GM23248 (cell line): ENCODE measurements around the gene ABCC1. TPM values are rescaled to one million over a fixed set of nuclear protein-coding genes. Genes with fewer than 3 reads are reported as not detected.

Experiments used
- DNase-seq: peaks from one replicate; pipeline ENCODE4 v3.0.0-alpha.2; 2015
- H2AFZ ChIP-seq: fragments of 200-600 bp; sonication (generic); 2 replicates; pipeline ENCODE4 v1.6.1; 2016; ENCODE audit warnings: antibody characterized with exemption
- H3F3A ChIP-seq: fragments of 200-600 bp; sonication (generic); 2 replicates; pipeline ENCODE4 v1.6.1; 2016; ENCODE audit warnings: mild to moderate bottlenecking, antibody characterized with exemption, mixed run types; ENCODE audit not compliant: insufficient read depth
- H3K27ac ChIP-seq: fragments of 200-600 bp; sonication (generic); 2 replicates; pipeline ENCODE4 v1.5.1; 2016; ENCODE audit warnings: mild to moderate bottlenecking
- H3K27me3 ChIP-seq: fragments of 200-600 bp; sonication (generic); replicated peaks from 2 replicates; pipeline ENCODE4 v1.6.1; 2016; ENCODE audit warnings: mild to moderate bottlenecking; ENCODE audit not compliant: insufficient read depth
- H3K36me3 ChIP-seq: fragments of 200-600 bp; sonication (generic); 2 replicates; pipeline ENCODE4 v1.6.1; 2016; ENCODE audit warnings: low read depth, mild to moderate bottlenecking
- H3K4me1 ChIP-seq: fragments of 200-600 bp; sonication (generic); 2 replicates; pipeline ENCODE4 v1.6.1; 2016; ENCODE audit warnings: mild to moderate bottlenecking; ENCODE audit not compliant: insufficient read depth
- H3K4me2 ChIP-seq: fragments of 200-600 bp; sonication (generic); one replicate; pipeline ENCODE4 v1.6.1; 2016; ENCODE audit warnings: mild to moderate bottlenecking; ENCODE audit not compliant: unreplicated experiment
- H3K4me3 ChIP-seq: fragments of 200-600 bp; sonication (generic); 2 replicates; pipeline ENCODE4 v1.5.1; 2016; ENCODE audit warnings: mild to moderate bottlenecking
- H3K79me2 ChIP-seq: fragments of 200-600 bp; sonication (generic); 2 replicates; pipeline ENCODE4 v1.6.1; 2016; ENCODE audit warnings: mild to moderate bottlenecking; ENCODE audit not compliant: insufficient read depth
- H3K9ac ChIP-seq: fragments of 200-600 bp; sonication (generic); 2 replicates; pipeline ENCODE4 v1.6.1; 2016; ENCODE audit warnings: mild to moderate bottlenecking
- H3K9me2 ChIP-seq: fragments of 200-600 bp; sonication (generic); 2 replicates; pipeline ENCODE4 v1.6.1; 2016; ENCODE audit warnings: mixed run types, mild to moderate bottlenecking, moderate library complexity; ENCODE audit not compliant: insufficient read depth
- H3K9me3 ChIP-seq: fragments of 200-600 bp; sonication (generic); one replicate; pipeline ENCODE4 v1.6.1; 2017; ENCODE audit warnings: low read depth
- H4K20me1 ChIP-seq: fragments of 200-600 bp; sonication (generic); 2 replicates; pipeline ENCODE4 v1.6.0; 2016; ENCODE audit not compliant: insufficient read depth
- EZH2 ChIP-seq: fragments of 200-600 bp; sonication (generic); IDR thresholded peaks from 2 replicates; pipeline ENCODE4 v1.6.1; 2018; ENCODE audit warnings: antibody characterized with exemption, mild to moderate bottlenecking; ENCODE audit not compliant: insufficient read depth, poor library complexity, severe bottlenecking
- EZH2phosphoT487 ChIP-seq: fragments of 200-600 bp; sonication (generic); IDR thresholded peaks from 2 replicates; pipeline ENCODE4 v1.6.1; 2018; ENCODE audit warnings: antibody characterized with exemption, moderate library complexity, mild to moderate bottlenecking, low read depth; ENCODE audit not compliant: insufficient read depth
- WGBS, 2 experiments: methylation state at CpG; one replicate each; pipeline ENCODE4 v1.1.6; 2015 to 2017; ENCODE audit warnings: low lambda C conversion rate in 2 of 2, low coverage in 1 of 2; ENCODE audit errors: missing lambda C conversion rate in 2 of 2; 5-methylcytosine and 5-hydroxymethylcytosine counted together
- in situ Hi-C: fragments of 300-500 bp; cut with MboI; formaldehyde crosslinking; loops from 2 replicates; pipeline ENCODE4 v1.15.0; 2020
- polyA plus RNA-seq: library from polyadenylated mRNA; unstranded; fragments of >200 nt; fragmentation: Nextera tagmentation; extraction: Ambion mirVana; gene quantifications from 2 replicates; pipeline ENCODE4 v1.2.1, GENCODE V29; 2016
- total RNA-seq: library from RNA; depleted of rRNA; stranded (reverse); fragments of >200 nt; shearing (Covaris generic); gene quantifications from 2 replicates; pipeline ENCODE4 v1.2.3, GENCODE V29; 2014

Gene ABCC1
- total and polyA plus RNA-seq, 2 experiments from 2014 or later, result 16.2 to 25.5 TPM

GRCh38 chr16:16037521-16037920 is 88.1 kb downstream of the ABCC1 start:
- in situ Hi-C loops, result no loop called here
- 97 to 99% methylated on average over 11 of the region's 11 CpGs for WGBS, 2 experiments

GRCh38 chr16:16037970-16038369 is 88.6 kb downstream of the ABCC1 start:
- H3K9me2 ChIP-seq, result no peaks in the 10 kb centered on the region
- no peak overlapping the region for H3K27ac ChIP-seq
- H3K4me1 ChIP-seq, result no peaks in the 10 kb centered on the region
- peaks cover 38% of the 10 kb centered on the region; the same call in 1 of the 2 replicates for H3K36me3 ChIP-seq
- H3F3A ChIP-seq, result no peaks in the 10 kb centered on the region
- no peak for DNase-seq
- no peak overlapping the region for H3K4me3 ChIP-seq
- H3K27me3 ChIP-seq, result no peaks in the 10 kb centered on the region
- H3K9ac ChIP-seq, result no peak overlapping the region
- no peak overlapping the region for H2AFZ ChIP-seq
- in situ Hi-C loops, result no loop called here
- H3K9me3 ChIP-seq, result no peaks in the 10 kb centered on the region
- H4K20me1 ChIP-seq, result no peaks in the 10 kb centered on the region
- no peak overlapping the region for H3K4me2 ChIP-seq
- no peak for TF ChIP-seq EZH2phosphoT487
- no peak for TF ChIP-seq EZH2
- H3K79me2 ChIP-seq, result peaks cover 43% of the 10 kb centered on the region
- 91 to 100% methylated on average over 1 of the region's 1 CpG for WGBS, 2 experiments

More at GRCh38 chr16:16037521-16037920, 88.1 kb downstream of the ABCC1 start:
- no peak overlapping the region for H3K4me2 ChIP-seq
- no peak for DNase-seq
- H3K36me3 ChIP-seq, result peaks cover 38% of the 10 kb centered on the region; the same call in 1 of the 2 replicates
- H3K9me3 ChIP-seq, result no peaks in the 10 kb centered on the region
- peaks cover 47% of the 10 kb centered on the region for H3K79me2 ChIP-seq
- no peaks in the 10 kb centered on the region for H3K27me3 ChIP-seq
- H3K27ac ChIP-seq, result no peak overlapping the region
- H3K9me2 ChIP-seq, result no peaks in the 10 kb centered on the region
- H3F3A ChIP-seq, result no peaks in the 10 kb centered on the region
- no peak overlapping the region for H3K4me3 ChIP-seq
- no peaks in the 10 kb centered on the region for H4K20me1 ChIP-seq
- H3K9ac ChIP-seq, result no peak overlapping the region
- no peak overlapping the region for H2AFZ ChIP-seq
- TF ChIP-seq EZH2, result no peak
- no peak for TF ChIP-seq EZH2phosphoT487
- no peaks in the 10 kb centered on the region for H3K4me1 ChIP-seq

GRCh38 chr16:16038950-16039349 is 89.5 kb downstream of the ABCC1 start:
- no peaks in the 10 kb centered on the region for H4K20me1 ChIP-seq
- H3K9me2 ChIP-seq, result no peaks in the 10 kb centered on the region
- H3K27me3 ChIP-seq, result no peaks in the 10 kb centered on the region
- H3K36me3 ChIP-seq, result peaks cover 38% of the 10 kb centered on the region; the same call in 1 of the 2 replicates
- H3F3A ChIP-seq, result no peaks in the 10 kb centered on the region
- 77 to 79% methylated on average over 5 to 6 of the region's 6 CpGs for WGBS, 2 experiments
- no peak overlapping the region for H3K9ac ChIP-seq
- H3K27ac ChIP-seq, result no peak overlapping the region
- H3K4me1 ChIP-seq, result no peaks in the 10 kb centered on the region
- no peaks in the 10 kb centered on the region for H3K9me3 ChIP-seq
- no peak overlapping the region for H3K4me2 ChIP-seq
- DNase-seq, result no peak
- H3K79me2 ChIP-seq, result peaks cover 36% of the 10 kb centered on the region
- in situ Hi-C loops, result no loop called here
- TF ChIP-seq EZH2 (no peak), EZH2phosphoT487 (no peak)
- H3K4me3 ChIP-seq, result no peak overlapping the region
- no peak overlapping the region for H2AFZ ChIP-seq

- H3K9me2 ChIP-seq, result no peaks in the 10 kb centered on the region
- WGBS, 2 experiments, result 90 to 92% methylated on average over 10 of the region's 10 CpGs
- no peaks in the 10 kb centered on the region for H3K4me1 ChIP-seq
- DNase-seq, result no peak
- H2AFZ ChIP-seq, result no peak overlapping the region
- H3F3A ChIP-seq, result no peaks in the 10 kb centered on the region
- H3K36me3 ChIP-seq, result peaks cover 26% of the 10 kb centered on the region; the same call in 1 of the 2 replicates
- H3K4me2 ChIP-seq, result no peak overlapping the region
- H3K9ac ChIP-seq, result no peak overlapping the region
- H4K20me1 ChIP-seq, result no peaks in the 10 kb centered on the region
- H3K9me3 ChIP-seq, result no peaks in the 10 kb centered on the region
- TF ChIP-seq EZH2 (no peak), EZH2phosphoT487 (no peak)
- H3K27ac ChIP-seq, result no peak overlapping the region
- H3K27me3 ChIP-seq, result no peaks in the 10 kb centered on the region
- in situ Hi-C loops, result no loop called here
- peaks cover 33% of the 10 kb centered on the region for H3K79me2 ChIP-seq
- no peak overlapping the region for H3K4me3 ChIP-seq
Observed at GRCh38 chr16:16041196-16041892, 91.9 kb downstream of the ABCC1 start.
